Large intestine (tissue), 3 donors: Measurements from ENCODE around the gene SEC14L2. TPM values are rescaled to one million over a fixed set of nuclear protein-coding genes. Genes with fewer than 3 reads are reported as not detected.

Source experiments
- DNase-seq, 2 donors: peaks; one replicate each; pipeline versions ENCODE4 v3.0.0 to v3.0.0-alpha.2; 2013
- H3K27ac ChIP-seq: one replicate; pipeline ENCODE4 v1.5.1; 2013; ENCODE audit warnings: low read length
- H3K27me3 ChIP-seq: 2 replicates; pipeline ENCODE4 v1.6.1; 2013; ENCODE audit warnings: low read length; ENCODE audit not compliant: control insufficient read depth, insufficient read depth
- H3K36me3 ChIP-seq: 2 replicates; pipeline ENCODE4 v1.6.1; 2013; ENCODE audit warnings: low read length; ENCODE audit not compliant: control insufficient read depth, insufficient read depth
- H3K4me1 ChIP-seq: one replicate; pipeline ENCODE4 v1.6.1; 2013; ENCODE audit warnings: low read length; ENCODE audit not compliant: control insufficient read depth, insufficient read depth
- H3K4me3 ChIP-seq: one replicate; pipeline ENCODE4 v1.5.1; 2013; ENCODE audit warnings: low read length
- H3K9me3 ChIP-seq: one replicate; pipeline ENCODE4 v1.6.1; 2013; ENCODE audit warnings: mild to moderate bottlenecking, low read depth, low read length, moderate library complexity; ENCODE audit not compliant: control insufficient read depth
- WGBS: methylation state at CpG from one replicate; pipeline ENCODE4 v1.1.5; 2013; ENCODE audit warnings: low lambda C conversion rate; ENCODE audit not compliant: insufficient coverage; 5-methylcytosine and 5-hydroxymethylcytosine counted together
- polyA plus RNA-seq: library from polyadenylated mRNA; unstranded; fragments of 120-200 nt; gene quantifications from one replicate; pipeline ENCODE4 v1.2.1, GENCODE V29; 2013

The SEC14L2 gene
- polyA plus RNA-seq, 1 donor, result 27.5 TPM

DNA sequence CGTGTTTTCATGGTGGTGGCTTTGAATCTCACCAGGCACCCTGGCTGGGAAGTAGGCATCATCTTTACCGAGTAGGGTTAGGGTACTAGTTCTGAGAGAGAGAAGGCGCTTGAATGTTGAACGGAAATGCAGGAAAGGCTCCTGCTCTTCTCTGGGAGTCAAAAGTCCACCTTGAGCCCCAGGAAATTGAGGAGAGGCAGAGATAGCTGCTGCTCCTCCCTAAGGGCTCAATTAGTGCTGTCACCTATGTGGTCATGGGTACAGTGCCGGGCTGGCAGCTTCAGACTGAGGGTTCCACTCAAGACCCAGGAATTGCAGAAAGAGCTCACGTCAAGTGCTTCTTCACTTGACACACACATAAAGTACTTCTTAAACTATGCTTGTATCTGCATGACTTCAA is 38.3 kb upstream of the SEC14L2 start:
- peaks cover 11% of the 10 kb centered on the region for H3K36me3 ChIP-seq
- H3K27ac ChIP-seq, result no peak overlapping the region
- DNase-seq, result peak; percentile 41 to 70
- peaks cover 22% of the 10 kb centered on the region for H3K4me1 ChIP-seq
- no peaks in the 10 kb centered on the region for H3K9me3 ChIP-seq
- no peaks in the 10 kb centered on the region for H3K27me3 ChIP-seq
- WGBS, result 40% methylated on average over 1 of the region's 6 CpGs
- H3K4me3 ChIP-seq, result no peak overlapping the region

GRCh38 chr22:30361916-30362650 is 34.7 kb upstream of the SEC14L2 start:
- Histone ChIP-seq H3K36me3 (peaks cover 2% of the 10 kb centered on the region), H3K27ac (no peak overlapping the region), H3K4me3 (no peak overlapping the region), H3K4me1 (peaks cover 11% of the 10 kb centered on the region), H3K27me3 (no peaks in the 10 kb centered on the region), H3K9me3 (no peaks in the 10 kb centered on the region)
- DNase-seq, result no peak
- no CpG with 5 or more reads among the region's 10 CpGs for WGBS

DNA sequence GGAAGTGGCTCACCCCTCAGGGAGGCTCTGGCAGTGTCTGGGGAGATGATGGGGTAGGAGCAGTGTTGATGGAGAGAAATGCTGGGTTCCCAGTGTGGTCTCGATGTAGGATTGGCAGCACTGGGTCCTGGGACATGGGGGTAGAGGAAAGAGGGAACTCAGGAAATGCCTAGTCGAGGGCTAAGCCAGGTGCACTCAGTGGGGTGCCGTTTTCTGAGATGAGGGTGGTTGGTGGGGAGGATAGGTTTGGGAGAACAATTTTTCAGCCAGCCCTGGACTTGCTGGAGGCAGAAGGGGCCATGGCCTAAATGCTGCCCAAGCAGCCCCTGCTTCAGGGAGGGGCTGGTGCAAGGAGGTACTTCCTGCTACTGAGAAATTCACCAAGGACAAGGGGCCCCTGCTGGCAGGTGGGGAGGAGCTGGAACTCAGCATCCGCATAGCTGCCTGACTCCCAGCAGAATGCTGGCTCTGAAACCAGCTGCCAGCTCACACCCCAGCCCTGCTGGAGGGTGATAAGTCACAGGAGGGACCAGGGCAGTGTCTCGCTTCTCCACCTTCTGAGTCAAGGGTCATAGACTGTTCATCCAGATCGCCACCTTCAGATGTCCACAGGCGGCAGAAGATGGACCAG is 34.1 kb upstream of the SEC14L2 start:
- H3K4me3 ChIP-seq, result no peak overlapping the region
- H3K4me1 ChIP-seq, result peaks cover 11% of the 10 kb centered on the region
- H3K36me3 ChIP-seq, result peaks cover 2% of the 10 kb centered on the region
- no peaks in the 10 kb centered on the region for H3K27me3 ChIP-seq
- no peak overlapping the region for H3K27ac ChIP-seq
- WGBS, result no CpG with 5 or more reads among the region's 7 CpGs
- peak in 1 of 2 donors; percentile 32 for DNase-seq
- H3K9me3 ChIP-seq, result no peaks in the 10 kb centered on the region

GRCh38 chr22:30365891-30366290 is 30.9 kb upstream of the SEC14L2 start:
- no CpG with 5 or more reads among the region's 18 CpGs for WGBS
- no peak for DNase-seq
- H3K27ac ChIP-seq, result no peak overlapping the region

GRCh38 chr22:30368420-30368819 is 28.4 kb upstream of the SEC14L2 start:
- H3K27ac ChIP-seq, result no peak overlapping the region
- H3K27me3 ChIP-seq, result no peaks in the 10 kb centered on the region
- no peaks in the 10 kb centered on the region for H3K9me3 ChIP-seq
- no peak for DNase-seq
- WGBS, result no CpG with 5 or more reads among the region's 9 CpGs
- peaks cover 2% of the 10 kb centered on the region for H3K36me3 ChIP-seq
- H3K4me1 ChIP-seq, result no peaks in the 10 kb centered on the region
- H3K4me3 ChIP-seq, result no peak overlapping the region

More at GRCh38 chr22:30365891-30366290, 30.9 kb upstream of the SEC14L2 start:
- no peaks in the 10 kb centered on the region for H3K9me3 ChIP-seq
- H3K4me1 ChIP-seq, result no peaks in the 10 kb centered on the region
- H3K36me3 ChIP-seq, result peaks cover 2% of the 10 kb centered on the region
- H3K4me3 ChIP-seq, result no peak overlapping the region
- no peaks in the 10 kb centered on the region for H3K27me3 ChIP-seq

- Histone ChIP-seq H3K4me3 (no peak overlapping the region), H3K4me1 (no peaks in the 10 kb centered on the region), H3K9me3 (no peaks in the 10 kb centered on the region), H3K27me3 (no peaks in the 10 kb centered on the region), H3K27ac (no peak overlapping the region), H3K36me3 (peaks cover under 1% of the 10 kb centered on the region)
- no peak for DNase-seq
- WGBS, result no CpG with 5 or more reads among the region's 19 CpGs
Measured at GRCh38 chr22:30370641-30371230, 26.1 kb upstream of the SEC14L2 start.

GRCh38 chr22:30371321-30371720 is 25.5 kb upstream of the SEC14L2 start:
- no peak for DNase-seq
- no CpG with 5 or more reads among the region's 9 CpGs for WGBS

GRCh38 chr22:30371981-30372380 is 24.8 kb upstream of the SEC14L2 start:
- H3K4me1 ChIP-seq, result no peaks in the 10 kb centered on the region
- WGBS, result no CpG with 5 or more reads among the region's 13 CpGs
- no peak overlapping the region for H3K27ac ChIP-seq
- H3K36me3 ChIP-seq, result no peaks in the 10 kb centered on the region
- no peak for DNase-seq
- no peaks in the 10 kb centered on the region for H3K9me3 ChIP-seq
- no peak overlapping the region for H3K4me3 ChIP-seq
- H3K27me3 ChIP-seq, result no peaks in the 10 kb centered on the region

More at GRCh38 chr22:30371321-30371720, 25.5 kb upstream of the SEC14L2 start:
- H3K36me3 ChIP-seq, result no peaks in the 10 kb centered on the region
- H3K27me3 ChIP-seq, result no peaks in the 10 kb centered on the region
- no peaks in the 10 kb centered on the region for H3K9me3 ChIP-seq
- no peak overlapping the region for H3K4me3 ChIP-seq
- no peak overlapping the region for H3K27ac ChIP-seq
- H3K4me1 ChIP-seq, result no peaks in the 10 kb centered on the region

DNA sequence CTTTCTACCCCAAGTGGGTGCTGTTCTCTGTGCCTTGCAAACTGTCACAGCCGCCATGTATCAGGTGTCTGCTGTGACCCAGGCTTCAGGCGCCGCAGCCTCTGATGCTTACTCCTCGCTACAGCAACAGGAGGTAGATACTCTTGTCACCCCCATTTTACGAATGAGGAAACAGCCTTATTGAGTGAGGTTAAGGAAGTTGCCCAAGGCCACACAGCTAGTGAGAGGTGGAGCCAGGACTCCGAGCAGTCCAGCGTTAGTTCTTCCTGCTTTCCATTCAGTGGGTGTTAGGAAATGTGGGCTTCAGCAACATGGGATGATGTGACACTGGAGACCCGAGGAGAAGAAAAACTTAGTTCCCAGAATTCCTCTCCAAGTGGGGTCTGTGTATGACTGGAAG is 23.9 kb upstream of the SEC14L2 start:
- H3K27me3 ChIP-seq, result no peaks in the 10 kb centered on the region
- no peaks in the 10 kb centered on the region for H3K9me3 ChIP-seq
- H3K4me1 ChIP-seq, result no peaks in the 10 kb centered on the region
- DNase-seq, result no peak
- no CpG with 5 or more reads among the region's 8 CpGs for WGBS
- peaks cover 2% of the 10 kb centered on the region for H3K36me3 ChIP-seq
- H3K27ac ChIP-seq, result no peak overlapping the region
- H3K4me3 ChIP-seq, result no peak overlapping the region

- no peak for DNase-seq
- Histone ChIP-seq H3K9me3 (no peaks in the 10 kb centered on the region), H3K36me3 (peaks cover 2% of the 10 kb centered on the region), H3K4me3 (no peak overlapping the region), H3K27me3 (no peaks in the 10 kb centered on the region), H3K4me1 (no peaks in the 10 kb centered on the region), H3K27ac (no peak overlapping the region)
- WGBS, result no CpG with 5 or more reads among the region's 33 CpGs
Measured at GRCh38 chr22:30373331-30374325, 23.2 kb upstream of the SEC14L2 start.
